Esophagus mucosa (tissue), 1 donor: ENCODE results near the gene NEK11. TPM values are rescaled to one million over a fixed set of nuclear protein-coding genes. Genes with fewer than 3 reads are reported as not detected.

Source experiments
- ATAC-seq: fragments of 200-7000 bp; cut with Tn5 transposase; one replicate; pipeline ENCODE4 v1.9.1; 2020
- total RNA-seq: library from RNA; stranded (reverse); gene quantifications from one replicate; pipeline ENCODE4 v1.2.4, GENCODE V29; 2023
- donor health status: DM: yes; HTN: yes; CAD: no.

The NEK11 gene
- total RNA-seq, 1 donor from 2014 or later, result 3.4 TPM

- ATAC-seq, result peak; percentile 22
These were observed 198.3 kb downstream of the NEK11 start for GRCh38 chr3:131224886-131225550.

- no peak for ATAC-seq
These were observed 201.8 kb downstream of the NEK11 start for GRCh38 chr3:131228522-131228921.

GRCh38 chr3:131231710-131232389 is 205.2 kb downstream of the NEK11 start:
- no peak for ATAC-seq

- no peak for ATAC-seq
These were observed 206.1 kb downstream of the NEK11 start for GRCh38 chr3:131232711-131233267.

GRCh38 chr3:131233900-131234668 is 207.4 kb downstream of the NEK11 start:
- no peak for ATAC-seq

- no peak for ATAC-seq
These were observed 209.7 kb downstream of the NEK11 start for GRCh38 chr3:131236421-131236820.

- no peak for ATAC-seq
These were observed 211.8 kb downstream of the NEK11 start for GRCh38 chr3:131238496-131238895.

GRCh38 chr3:131239267-131239666 is 212.6 kb downstream of the NEK11 start:
- ATAC-seq, result no peak

GRCh38 chr3:131242201-131242600 is 215.5 kb downstream of the NEK11 start:
- no peak for ATAC-seq

- no peak for ATAC-seq
These were observed 223.8 kb downstream of the NEK11 start for GRCh38 chr3:131250466-131250865.

- no peak for ATAC-seq
These were observed 233.8 kb downstream of the NEK11 start for GRCh38 chr3:131260525-131260924.

GRCh38 chr3:131261104-131261503 is 234.4 kb downstream of the NEK11 start:
- ATAC-seq, result no peak

GRCh38 chr3:131275556-131275955 is 248.9 kb downstream of the NEK11 start:
- ATAC-seq, result no peak

- ATAC-seq, result no peak
These were observed 251.3 kb downstream of the NEK11 start for GRCh38 chr3:131277836-131278497.

- ATAC-seq, result no peak
These were observed 252.9 kb downstream of the NEK11 start for GRCh38 chr3:131279577-131279976.

- ATAC-seq, result no peak
These were observed 255.7 kb downstream of the NEK11 start for GRCh38 chr3:131282379-131282778.

- no peak for ATAC-seq
These were observed 256.3 kb downstream of the NEK11 start for GRCh38 chr3:131282967-131283366.

- no peak for ATAC-seq
These were observed 257.2 kb downstream of the NEK11 start for GRCh38 chr3:131283862-131284261.

- no peak for ATAC-seq
These were observed 257.6 kb downstream of the NEK11 start for GRCh38 chr3:131284302-131284701.

GRCh38 chr3:131285456-131285855 is 258.8 kb downstream of the NEK11 start:
- ATAC-seq, result no peak

GRCh38 chr3:131299836-131300235 is 273.2 kb downstream of the NEK11 start:
- ATAC-seq, result no peak

- no peak for ATAC-seq
These were observed 277.2 kb downstream of the NEK11 start for GRCh38 chr3:131303848-131304247.

GRCh38 chr3:131304890-131305289 is 278.2 kb downstream of the NEK11 start:
- ATAC-seq, result no peak
